HG03135 (cell line): ENCODE data around the gene NBPF4.
"Not testable (repeated sequence)": the region's sequence is repeated elsewhere in the genome, so short reads cannot be mapped to it uniquely, and the experiment has no call there.

Experiments
- ATAC-seq: cut with Tn5 transposase; IDR thresholded peaks from one replicate; pipeline ENCODE4 v1.9.1; 2021; ENCODE audit warnings: mild to moderate bottlenecking, moderate library complexity; ENCODE audit not compliant: unreplicated experiment

NBPF4 gene

DNA sequence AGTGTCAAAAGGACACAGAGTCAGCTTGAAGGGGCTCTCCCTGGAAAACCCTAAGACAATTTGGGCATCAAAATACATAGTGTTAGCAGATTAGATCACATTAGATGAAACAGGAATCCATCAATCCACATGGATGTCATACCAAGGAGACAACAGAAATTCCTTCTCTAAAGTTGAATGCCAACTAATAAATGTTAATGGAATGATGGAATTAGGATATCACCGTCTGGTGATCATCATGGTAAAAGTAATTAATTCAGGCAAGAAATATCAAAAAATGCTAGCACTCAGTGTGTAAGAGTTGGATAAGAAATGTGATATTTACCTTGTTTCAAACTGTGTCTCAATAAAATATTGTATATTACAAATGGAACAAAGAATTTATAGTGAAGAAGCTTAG lies 32.9 kb downstream of the NBPF4 start:
- ATAC-seq, result no peak

- ATAC-seq, result no peak
These were observed 34.3 kb downstream of the NBPF4 start for GRCh38 chr1:108209456-108210108.

- no peak for ATAC-seq
These were observed 35.0 kb downstream of the NBPF4 start for GRCh38 chr1:108208724-108209446.

GRCh38 chr1:108203582-108203981 lies 40.3 kb downstream of the NBPF4 start:
- ATAC-seq, result not testable (repeated sequence)

DNA sequence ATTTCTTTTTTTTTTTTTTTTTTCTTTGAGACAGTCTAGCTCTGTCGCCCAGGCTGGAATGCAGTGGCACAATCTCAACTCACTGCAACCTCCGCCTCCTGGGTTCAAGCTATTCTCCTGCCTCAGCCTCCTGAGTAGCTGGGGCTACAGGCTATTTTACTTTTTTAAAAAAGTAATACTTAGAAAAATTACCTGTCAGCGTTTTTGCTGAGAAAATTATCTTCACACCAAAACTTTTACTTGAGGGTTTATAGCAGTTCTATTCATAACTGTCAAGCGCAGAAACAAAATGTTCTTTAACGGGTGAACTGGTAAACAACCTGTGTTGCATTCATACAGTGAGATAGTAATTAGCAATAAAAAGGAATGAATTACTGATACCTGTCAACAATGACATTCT lies 42.2 kb downstream of the NBPF4 start:
- no peak for ATAC-seq

DNA sequence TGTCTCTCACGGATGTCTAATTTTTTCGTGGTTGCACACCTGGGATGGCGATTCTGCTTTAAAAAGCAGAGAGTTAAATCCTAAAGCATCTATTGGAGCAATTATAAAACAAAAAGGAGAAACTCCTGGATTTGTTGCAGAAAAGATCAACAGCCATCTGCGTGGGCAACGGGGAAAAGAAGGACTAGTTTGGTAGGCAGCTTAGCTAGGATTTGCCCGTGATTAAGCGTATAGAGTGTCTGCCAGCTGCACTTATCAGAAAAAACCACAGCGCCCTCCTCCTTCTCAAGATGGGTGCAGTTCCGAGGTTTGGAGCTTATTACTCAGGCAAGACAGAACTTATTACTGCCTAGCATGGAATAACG lies 43.2 kb downstream of the NBPF4 start:
- no peak for ATAC-seq

DNA sequence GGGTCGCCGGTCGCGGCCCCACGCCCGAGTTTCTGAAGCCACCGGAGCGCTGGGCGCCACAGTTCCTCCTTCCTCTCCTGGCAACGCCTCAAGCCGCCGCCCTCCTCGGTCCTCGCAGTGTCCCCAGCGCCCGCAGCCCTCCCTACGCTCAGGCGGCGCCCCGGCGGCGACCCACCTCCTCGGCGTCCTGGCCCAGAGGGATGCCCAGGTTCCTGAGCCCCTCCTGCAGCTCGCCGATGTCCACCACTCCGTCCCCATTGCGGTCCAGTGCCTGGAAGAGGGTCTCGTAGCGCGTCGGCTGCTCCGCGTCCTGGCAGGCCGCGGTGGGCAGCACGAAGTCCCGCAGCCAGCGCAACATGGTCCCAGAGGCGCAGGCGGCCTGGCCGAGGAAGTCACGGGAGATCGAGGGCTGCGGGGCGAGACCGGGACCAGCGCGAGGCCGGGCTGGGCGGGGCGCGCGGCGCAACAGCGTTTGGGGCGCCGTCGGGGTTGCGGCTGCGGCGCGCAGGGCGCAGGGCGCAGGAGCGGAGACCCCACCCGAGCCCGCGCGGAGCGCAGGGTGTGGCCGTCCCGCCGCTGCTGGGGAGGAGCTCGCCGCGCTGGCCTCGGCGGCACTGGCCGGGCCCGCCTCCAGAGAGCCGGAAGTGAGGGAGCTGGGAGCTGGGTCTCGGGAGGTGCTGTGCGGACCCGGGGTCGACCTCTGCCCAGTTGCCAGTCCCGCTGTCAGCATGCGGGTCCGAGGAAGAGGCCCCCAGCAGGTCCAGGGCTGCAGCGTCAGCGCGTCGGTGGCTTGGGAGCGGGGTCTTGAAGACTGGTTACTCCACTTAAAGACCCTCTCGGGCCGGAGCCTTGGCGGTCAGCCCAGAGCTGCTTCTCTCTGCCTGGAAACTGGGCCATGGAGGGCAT lies 43.8 kb downstream of the NBPF4 start, which contains the start of gene SLC25A24:
SLC25A24 (minus strand) TSS at position 563 of the 906 bp plus-strand sequence; CDS start at position 358, 205 bp downstream.
- peak; percentile 89 for ATAC-seq

DNA sequence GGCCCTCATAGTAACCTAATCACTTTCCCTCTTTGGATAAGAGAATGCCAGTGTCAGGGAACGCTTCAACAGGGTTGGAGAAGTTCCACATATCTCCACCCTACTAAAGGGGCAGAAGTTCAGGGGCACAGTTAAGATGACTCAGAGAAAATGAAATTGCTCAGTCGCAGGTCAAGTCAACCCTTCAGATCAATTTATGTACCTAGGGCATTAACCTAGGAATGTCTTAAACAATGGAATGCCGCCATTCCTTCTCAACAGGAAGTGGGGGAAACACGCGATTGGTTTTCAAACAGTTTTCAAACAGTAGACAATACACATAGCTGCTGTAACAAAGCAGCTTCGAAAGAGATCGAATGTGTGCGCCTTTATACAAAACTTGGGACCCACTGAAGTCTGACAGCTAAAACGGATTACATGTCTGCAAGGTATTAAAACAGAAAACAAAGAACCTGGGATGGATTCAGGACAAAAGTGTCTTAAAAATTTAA lies 44.6 kb downstream of the NBPF4 start:
- ATAC-seq, result no peak

DNA sequence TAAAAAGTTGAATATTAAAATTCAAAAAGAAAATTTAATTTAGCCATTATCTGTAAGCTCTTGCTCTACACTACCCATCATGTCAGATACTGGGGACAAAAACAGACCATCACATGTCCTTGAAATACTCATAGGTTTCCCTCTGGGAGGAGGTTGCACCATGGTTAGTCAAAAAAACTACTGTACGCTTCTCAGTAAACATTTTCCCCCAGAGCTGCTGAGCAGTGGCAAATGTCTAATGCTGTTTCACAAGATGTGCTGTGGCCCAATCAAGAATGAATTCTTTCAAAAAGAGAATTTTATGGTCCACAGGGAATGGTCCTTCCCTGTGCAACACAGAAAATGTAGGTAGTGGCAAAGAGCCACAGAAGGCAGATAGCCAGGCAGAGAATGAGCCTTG lies 49.8 kb downstream of the NBPF4 start:
- ATAC-seq, result no peak

- ATAC-seq, result no peak
These were observed 50.5 kb downstream of the NBPF4 start for GRCh38 chr1:108193333-108193732.

DNA sequence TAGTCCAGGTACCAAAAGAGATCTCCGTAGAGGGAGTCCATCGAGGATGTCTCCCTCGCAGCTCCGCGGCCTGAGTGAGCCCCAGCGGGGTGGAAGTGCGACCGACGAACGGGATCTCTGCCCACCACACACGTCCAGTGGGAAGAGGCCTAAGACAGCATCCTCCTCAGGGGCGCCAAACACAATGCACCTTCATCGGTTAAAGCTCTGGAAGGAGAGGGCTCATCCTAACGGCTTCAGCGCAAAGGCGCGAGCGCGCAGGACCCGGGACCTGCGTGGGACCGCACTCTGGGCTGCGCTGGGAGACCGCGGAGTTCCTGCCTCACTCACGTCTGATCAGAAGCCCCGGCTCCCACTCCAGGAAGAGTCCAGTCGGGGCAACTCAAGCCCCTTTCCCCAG lies 51.3 kb downstream of the NBPF4 start:
- no peak for ATAC-seq

- ATAC-seq, result no peak
These were observed 53.0 kb downstream of the NBPF4 start for GRCh38 chr1:108190686-108191416.

- no peak for ATAC-seq
These were observed 53.8 kb downstream of the NBPF4 start for GRCh38 chr1:108190001-108190634.

DNA sequence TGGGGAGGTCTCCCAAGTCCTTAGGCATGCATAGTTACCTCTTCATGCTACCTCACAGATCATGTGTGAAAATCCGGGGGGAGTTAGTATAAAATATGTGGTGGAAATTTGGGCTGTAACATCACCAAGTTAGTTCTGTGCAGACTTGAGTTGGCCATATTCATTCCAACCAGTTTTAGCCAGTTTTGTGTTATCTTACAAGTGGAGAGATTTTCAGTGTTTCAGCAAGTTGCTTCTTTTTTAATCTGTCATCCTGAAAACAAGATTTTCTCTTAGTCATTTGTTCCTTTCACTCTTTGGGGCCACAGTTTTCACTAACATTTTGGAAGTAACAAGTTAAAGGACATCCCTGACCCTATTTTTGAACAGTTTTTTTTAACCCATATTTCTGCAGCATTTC lies 55.1 kb downstream of the NBPF4 start:
- no peak for ATAC-seq

DNA sequence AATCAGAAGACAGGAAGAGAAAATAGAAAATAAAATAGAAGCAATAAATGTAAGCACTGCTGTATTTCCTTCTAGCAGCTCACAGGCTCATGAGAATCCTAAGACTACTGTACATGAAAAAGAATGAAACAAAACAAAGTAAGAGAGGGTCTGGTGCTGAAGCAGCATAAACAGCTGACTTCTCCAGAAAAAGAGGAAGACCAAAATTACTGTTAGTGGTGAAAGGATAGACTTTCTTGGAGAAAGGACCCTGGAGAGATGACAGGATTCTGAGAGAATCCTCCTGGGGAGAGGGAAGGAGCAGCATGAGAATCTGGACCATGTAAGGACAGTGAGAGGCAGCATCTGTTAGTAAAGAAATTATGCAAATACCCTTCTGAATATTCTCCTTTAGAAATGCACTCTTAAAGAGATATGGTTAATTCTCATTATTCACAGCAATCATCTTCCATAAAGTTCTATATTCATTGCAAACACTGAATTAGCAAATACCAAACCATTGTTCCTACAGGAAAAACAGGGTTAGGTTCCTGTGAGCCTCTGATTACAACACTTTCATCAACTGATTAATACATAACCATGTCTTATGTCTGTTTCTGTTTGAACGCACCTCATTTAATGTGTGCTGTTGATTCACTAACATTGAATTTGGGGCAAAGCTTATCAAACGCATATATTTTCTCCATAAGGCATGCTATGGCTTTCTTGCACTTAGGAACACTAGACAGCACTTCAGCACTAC lies 60.7 kb downstream of the NBPF4 start:
- ATAC-seq, result no peak

DNA sequence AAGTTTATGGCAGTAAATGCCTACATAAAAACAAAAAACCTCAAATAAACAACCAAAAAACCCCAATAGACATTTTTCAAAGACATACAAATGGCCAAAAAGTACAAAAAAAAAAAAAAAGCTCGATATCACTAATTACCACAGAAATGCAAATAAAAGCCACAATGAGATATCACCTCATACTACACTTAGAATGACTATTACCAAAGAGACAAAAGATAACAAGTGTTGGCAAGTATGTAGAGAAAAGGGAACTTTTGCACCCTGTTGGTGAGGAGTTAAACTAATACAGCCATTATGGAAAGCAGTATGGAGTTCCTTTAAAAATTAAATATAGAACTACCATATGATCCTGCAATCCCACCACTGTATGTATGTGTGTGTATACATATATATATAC lies 64.9 kb downstream of the NBPF4 start:
- ATAC-seq, result no peak
